Liver (tissue), 9 donors: ENCODE results near the gene SEC22B. TPM values are rescaled to one million over a fixed set of nuclear protein-coding genes. Genes with fewer than 3 reads are reported as not detected.
"Not testable (repeated sequence)": the region's sequence is repeated elsewhere in the genome, so short reads cannot be mapped to it uniquely, and the experiment has no call there.

Experiments
- DNase-seq: peaks from one replicate; pipeline ENCODE4 v3.0.0-alpha.2; 2017; ENCODE audit warnings: low spot score
- H3K27ac ChIP-seq, 2 donors: one replicate each; pipeline ENCODE4 v1.7.0; 2013; ENCODE audit warnings: inconsistent platforms in 2 of 2, low read length in 2 of 2, control low read depth in 1 of 2, low read depth in 1 of 2, mild to moderate bottlenecking in 1 of 2
- H3K27me3 ChIP-seq, 4 donors: one replicate each; pipeline versions ENCODE4 v1.6.1 to v1.7.0; 2013; ENCODE audit warnings: low read length in 3 of 4, inconsistent platforms in 1 of 4, mild to moderate bottlenecking in 1 of 4, moderate library complexity in 1 of 4; ENCODE audit not compliant: control insufficient read depth in 4 of 4, insufficient read depth in 4 of 4
- H3K36me3 ChIP-seq, 4 donors: one replicate each; pipeline versions ENCODE4 v1.6.1 to v1.7.0; 2013; ENCODE audit warnings: low read length in 3 of 4, mild to moderate bottlenecking in 3 of 4, low read depth in 1 of 4, moderate library complexity in 1 of 4; ENCODE audit not compliant: control insufficient read depth in 4 of 4, insufficient read depth in 3 of 4
- H3K4me1 ChIP-seq, 4 donors: one replicate each; pipeline versions ENCODE4 v1.6.1 to v1.7.0; 2013; ENCODE audit warnings: low read length in 3 of 4, mild to moderate bottlenecking in 3 of 4, moderate library complexity in 1 of 4; ENCODE audit not compliant: control insufficient read depth in 4 of 4, insufficient read depth in 4 of 4
- H3K4me3 ChIP-seq, 3 donors: one replicate each; pipeline versions ENCODE4 v1.6.1 to v1.7.0; 2013; ENCODE audit warnings: low read length in 3 of 3, control low read depth in 1 of 3, low read depth in 1 of 3, mild to moderate bottlenecking in 1 of 3
- H3K9ac ChIP-seq, 2 donors: one replicate each; pipeline ENCODE4 v1.7.0; 2013; ENCODE audit warnings: low read length in 2 of 2, mild to moderate bottlenecking in 2 of 2, moderate library complexity in 2 of 2, control low read depth in 1 of 2, low read depth in 1 of 2
- H3K9me3 ChIP-seq, 4 donors: one replicate each; pipeline versions ENCODE4 v1.6.1 to v1.7.0; 2013; ENCODE audit warnings: low read length in 3 of 4; ENCODE audit not compliant: control insufficient read depth in 4 of 4
- EGR1 ChIP-seq, 2 donors: IDR thresholded peaks; 2 replicates each; pipeline ENCODE4 v1.6.1; 2016 to 2018; ENCODE audit warnings: antibody characterized with exemption in 2 of 2, low read depth in 2 of 2
- GABPA ChIP-seq, 2 donors: IDR thresholded peaks in 1 of 2; conservative IDR thresholded peaks in 1 of 2; 2 replicates each; pipeline ENCODE4 v1.6.1; 2016; ENCODE audit warnings: antibody characterized with exemption in 2 of 2, mild to moderate bottlenecking in 1 of 2, moderate library complexity in 1 of 2
- HNF4A ChIP-seq, 2 donors: conservative IDR thresholded peaks; 2 replicates each; pipeline ENCODE4 v1.6.1; 2016; ENCODE audit warnings: antibody characterized with exemption in 2 of 2, mild to moderate bottlenecking in 2 of 2
- JUND ChIP-seq, 2 donors: IDR thresholded peaks; 2 replicates each; pipeline ENCODE4 v1.6.1; 2016; ENCODE audit warnings: antibody characterized with exemption in 2 of 2
- MAX ChIP-seq: IDR thresholded peaks from 2 replicates; pipeline ENCODE4 v1.6.1; 2016; ENCODE audit warnings: antibody characterized with exemption
- NR2F2 ChIP-seq: IDR thresholded peaks from 2 replicates; pipeline ENCODE4 v1.6.1; 2016; ENCODE audit warnings: antibody characterized with exemption
- RAD21 ChIP-seq, 2 donors: IDR thresholded peaks; 2 replicates each; pipeline ENCODE4 v1.6.1; 2016; ENCODE audit warnings: antibody characterized with exemption in 2 of 2, mild to moderate bottlenecking in 2 of 2
- RXRA ChIP-seq, 2 donors: IDR thresholded peaks; 2 replicates each; pipeline ENCODE4 v1.6.1; 2017 to 2018; ENCODE audit warnings: antibody characterized with exemption in 2 of 2, mild to moderate bottlenecking in 1 of 2
- SP1 ChIP-seq: IDR thresholded peaks from 2 replicates; pipeline ENCODE4 v1.6.1; 2018; ENCODE audit warnings: antibody characterized with exemption, mild to moderate bottlenecking
- TAF1 ChIP-seq: conservative IDR thresholded peaks from 2 replicates; pipeline ENCODE4 v1.6.1; 2016; ENCODE audit warnings: antibody characterized with exemption, mild to moderate bottlenecking
- WGBS: extraction: QIAGEN DNeasy Blood & Tissue Kit; methylation state at CpG from one replicate; pipeline ENCODE4 v1.1.7; 2013; 5-methylcytosine and 5-hydroxymethylcytosine counted together
- polyA plus RNA-seq, 2 donors: library from polyadenylated mRNA; stranded (reverse) in 1 of 2; unstranded in 1 of 2; fragments of 200-250 nt in 1 of 2; fragments of >200 nt in 1 of 2; fragmentation: Nextera tagmentation in 1 of 2; extraction: Ambion mirVana in 1 of 2; gene quantifications; one replicate each; pipeline versions ENCODE4 v1.2.1 to v1.2.3, GENCODE V29; 2013 to 2015
- total RNA-seq, 2 donors: library from RNA; depleted of rRNA; stranded (reverse); fragments of >200 nt; gene quantifications; one replicate each; pipeline ENCODE4 v1.2.3, GENCODE V29; 2014
- donor health status: healthy.
- donor health status: healthy.
- donor health status: healthy.
- donor health status: healthy.
- donor health status: healthy.

Gene SEC22B
- total and polyA plus RNA-seq, 4 donors = 11.5 to 33.0 (median 22.4) TPM

GRCh38 chr1:120136086-120136485 lies 40.2 kb downstream of the SEC22B start:
- 55% methylated on average over 1 of the region's 1 CpG for WGBS
- H3K4me1 ChIP-seq = peaks cover 1 to 11% (median 6%) of the 10 kb centered on the region in 4 donors
- not testable (repeated sequence) for H3K9ac ChIP-seq, H3K27me3 ChIP-seq, H3K4me3 ChIP-seq, H3K36me3 ChIP-seq, H3K27ac ChIP-seq, H3K9me3 ChIP-seq, DNase-seq

GRCh38 chr1:120133928-120134325 lies 42.4 kb downstream of the SEC22B start:
- not testable (repeated sequence) for H3K4me3 ChIP-seq, H3K9ac ChIP-seq, H3K27ac ChIP-seq, H3K36me3 ChIP-seq, DNase-seq, H3K9me3 ChIP-seq, H3K27me3 ChIP-seq
- TF ChIP-seq TAF1 = peak; percentile 5
- peaks cover 1 to 11% (median 6%) of the 10 kb centered on the region in 4 donors for H3K4me1 ChIP-seq

- WGBS = 92% methylated on average over 2 of the region's 2 CpGs
Observed at GRCh38 chr1:120133228-120133927, 42.9 kb downstream of the SEC22B start.

GRCh38 chr1:120132406-120132763 lies 43.9 kb downstream of the SEC22B start:
- H3K36me3 ChIP-seq, DNase-seq, H3K4me3 ChIP-seq, H3K9ac ChIP-seq, H3K27me3 ChIP-seq, H3K9me3 ChIP-seq: not testable (repeated sequence)
- 83% methylated on average over 2 of the region's 2 CpGs for WGBS
- peak overlapping the region in 1 of 2 donors; percentile 54 for H3K27ac ChIP-seq
- H3K4me1 ChIP-seq = peaks cover 1 to 11% (median 6%) of the 10 kb centered on the region in 4 donors

More at GRCh38 chr1:120133228-120133927, 42.9 kb downstream of the SEC22B start:
- Histone ChIP-seq H3K9me3 (no peaks in the 10 kb centered on the region), H3K9ac (no peak overlapping the region), H3K4me3 (no peak overlapping the region), H3K36me3 (no peaks in the 10 kb centered on the region), H3K27ac (peak overlapping the region in 1 of 2 donors; percentile 6), H3K4me1 (peaks cover 1 to 11% (median 6%) of the 10 kb centered on the region in 4 donors), H3K27me3 (no peaks in the 10 kb centered on the region)
- TF ChIP-seq GABPA (IDR thresholded peaks at IDR 0.05 in 1 of 2, conservative IDR thresholded peaks at IDR 0.05 in 1 of 2) (no peak), JUND (IDR thresholded peaks at IDR 0.05) (no peak), TAF1 (peak; percentile 23), EGR1 (IDR thresholded peaks at IDR 0.05; ENCODE audit: low read depth in 2 of 2) (no peak)
- DNase-seq = no peak

- TF ChIP-seq RAD21 (IDR thresholded peaks at IDR 0.05) (peak in 1 of 2 donors; percentile 35), HNF4A (conservative IDR thresholded peaks at IDR 0.05) (peak; percentile 72 to 79), SP1 (peak; percentile 24), RXRA (IDR thresholded peaks at IDR 0.05) (peak; percentile 30 to 35), MAX (peak; percentile 50), NR2F2 (peak; percentile 11)
Observed at GRCh38 chr1:120131611-120132405, 44.5 kb downstream of the SEC22B start.

GRCh38 chr1:120127921-120128320 lies 48.4 kb downstream of the SEC22B start:
- 96% methylated on average over 1 of the region's 1 CpG for WGBS
- not testable (repeated sequence) for DNase-seq, H3K27ac ChIP-seq, H3K4me3 ChIP-seq, H3K36me3 ChIP-seq, H3K4me1 ChIP-seq, H3K9ac ChIP-seq, H3K27me3 ChIP-seq, H3K9me3 ChIP-seq

More at GRCh38 chr1:120131611-120132405, 44.5 kb downstream of the SEC22B start:
- not testable (repeated sequence) for H3K9me3 ChIP-seq, H3K4me3 ChIP-seq, H3K9ac ChIP-seq, H3K36me3 ChIP-seq, H3K27me3 ChIP-seq
- DNase-seq = peak; percentile 38
- Histone ChIP-seq H3K4me1 (peaks cover 1 to 11% (median 6%) of the 10 kb centered on the region in 4 donors), H3K27ac (peak overlapping the region; percentile 20 to 54)
- 15% methylated on average over 8 of the region's 10 CpGs for WGBS
